Ectodermal cell (in vitro differentiated cells): ENCODE measurements around the gene NPTXR.

Experiments used
- H3K27ac ChIP-seq: 2 replicates; pipeline ENCODE4 v1.7.0; 2013; ENCODE audit warnings: mild to moderate bottlenecking, low read depth, low read length; ENCODE audit not compliant: insufficient read depth, poor library complexity, severe bottlenecking
- H3K27me3 ChIP-seq: 2 replicates; pipeline ENCODE4 v1.7.0; 2013; ENCODE audit warnings: mild to moderate bottlenecking, low read length; ENCODE audit not compliant: insufficient read depth, control insufficient read depth, poor library complexity, severe bottlenecking
- H3K36me3 ChIP-seq: one replicate; pipeline ENCODE4 v1.7.0; 2013; ENCODE audit warnings: low read length; ENCODE audit not compliant: control insufficient read depth, insufficient read depth
- H3K4me1 ChIP-seq: one replicate; pipeline ENCODE4 v1.7.0; 2013; ENCODE audit warnings: low read length; ENCODE audit not compliant: control insufficient read depth, insufficient read depth
- H3K4me3 ChIP-seq: 2 replicates; pipeline ENCODE4 v1.7.0; 2013; ENCODE audit warnings: low read depth, low read length, control low read depth; ENCODE audit not compliant: insufficient read depth
- H3K9me3 ChIP-seq: 2 replicates; pipeline ENCODE4 v1.7.0; 2013; ENCODE audit warnings: mild to moderate bottlenecking, low read length, moderate library complexity; ENCODE audit not compliant: control insufficient read depth
- WGBS, 2 experiments: methylation state at CpG; one replicate each; pipeline ENCODE4 v1.1.7; 2013; ENCODE audit warnings: missing lambda C conversion rate in 2 of 2; 5-methylcytosine and 5-hydroxymethylcytosine counted together

The NPTXR gene

DNA sequence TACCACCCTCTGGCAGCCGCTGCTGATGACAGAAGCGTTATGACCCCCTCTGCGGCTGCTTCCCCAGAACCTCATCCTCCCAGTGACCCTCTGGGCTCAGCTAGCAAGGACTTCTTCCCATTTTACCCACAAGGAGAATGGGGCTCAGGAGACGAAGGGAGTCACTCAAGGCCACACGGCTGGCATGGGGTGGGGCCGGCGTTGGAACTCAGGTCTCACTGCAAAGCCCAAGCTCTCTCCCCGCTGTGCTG, 71.3 kb downstream of the NPTXR start:
- H3K9me3 ChIP-seq: no peaks in the 10 kb centered on the region
- no peak overlapping the region for H3K27ac ChIP-seq
- 90 to 92% methylated on average over 8 of the region's 8 CpGs for WGBS, 2 experiments
- peaks cover 6% of the 10 kb centered on the region for H3K4me1 ChIP-seq
- H3K36me3 ChIP-seq: no peaks in the 10 kb centered on the region
- no peak overlapping the region for H3K4me3 ChIP-seq
- H3K27me3 ChIP-seq: no peaks in the 10 kb centered on the region

DNA sequence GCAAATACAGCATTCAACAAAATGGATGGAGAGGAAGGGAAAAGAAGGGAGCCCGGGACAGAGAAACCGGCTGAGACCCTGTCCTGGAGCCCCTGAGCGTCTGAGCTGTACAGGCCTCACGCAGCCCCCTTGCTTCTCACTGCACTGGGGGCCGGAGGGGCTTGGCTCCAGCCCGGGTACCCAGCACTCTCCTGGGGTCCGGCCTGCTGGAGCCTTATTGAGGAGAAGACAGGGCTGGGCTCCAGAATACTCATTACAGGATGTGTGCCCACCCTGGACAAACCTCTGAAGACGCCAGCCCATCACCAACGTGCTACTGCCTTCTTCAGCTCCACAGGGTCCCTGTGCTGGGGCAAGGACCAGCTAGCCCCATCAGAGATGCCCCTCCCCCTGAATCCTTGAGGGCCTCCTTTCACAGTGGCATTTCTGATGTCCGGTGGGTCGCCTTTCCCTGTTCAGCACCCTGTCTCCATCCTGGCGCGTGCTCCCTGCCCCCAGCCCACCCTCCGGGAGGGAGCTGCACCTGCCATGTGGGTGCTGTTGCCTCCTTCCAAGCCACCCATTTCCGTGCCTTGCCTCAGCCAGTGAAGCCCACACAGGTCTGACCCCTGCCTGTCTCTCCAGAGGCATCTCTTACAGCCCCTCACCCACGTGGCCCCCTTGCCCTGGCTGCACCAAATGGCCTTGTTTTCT, 73.4 kb downstream of the NPTXR start:
- no peak overlapping the region for H3K4me3 ChIP-seq
- no peaks in the 10 kb centered on the region for H3K27me3 ChIP-seq
- 89 to 91% methylated on average over 16 of the region's 16 CpGs for WGBS, 2 experiments
- H3K4me1 ChIP-seq: peaks cover 1% of the 10 kb centered on the region
- H3K9me3 ChIP-seq: no peaks in the 10 kb centered on the region
- H3K36me3 ChIP-seq: no peaks in the 10 kb centered on the region
- no peak overlapping the region for H3K27ac ChIP-seq
